PFSK-1 (cell line): ENCODE measurements around the gene RIN3.

Source experiments
- FOXP2 ChIP-seq: optimal IDR thresholded peaks from 2 replicates; pipeline ENCODE3; 2011; ENCODE audit warnings: borderline replicate concordance, control low read depth, inconsistent platforms; ENCODE audit not compliant: insufficient read depth; ENCODE audit errors: extremely low read length, extremely low read depth
- POLR2AphosphoS5 ChIP-seq: IDR thresholded peaks from 2 replicates; pipeline ENCODE4 v1.6.1; 2012; ENCODE audit warnings: low read depth, mild to moderate bottlenecking, control low read depth, low read length, moderate library complexity
- SIN3A ChIP-seq: IDR thresholded peaks from 2 replicates; pipeline ENCODE4 v1.6.1; 2012; ENCODE audit warnings: mild to moderate bottlenecking, low read length, moderate library complexity, borderline replicate concordance; ENCODE audit not compliant: insufficient read depth
- TAF1 ChIP-seq: IDR thresholded peaks from 2 replicates; pipeline ENCODE4 v1.6.1; 2012; ENCODE audit warnings: low read length, control low read depth, borderline replicate concordance; ENCODE audit not compliant: insufficient read depth
- TF ChIP-seq, protein P1 (sequence below), 2 experiments: IDR thresholded peaks; 2 replicates each; pipeline versions ENCODE4 v1.6.1 to v1.8.0; 2011 to 2012; ENCODE audit warnings: low read depth in 2 of 2, low read length in 2 of 2, control low read depth in 1 of 2, inconsistent platforms in 1 of 2, mild to moderate bottlenecking in 1 of 2, moderate library complexity in 1 of 2; ENCODE audit not compliant: insufficient read depth in 1 of 2

DNA sequence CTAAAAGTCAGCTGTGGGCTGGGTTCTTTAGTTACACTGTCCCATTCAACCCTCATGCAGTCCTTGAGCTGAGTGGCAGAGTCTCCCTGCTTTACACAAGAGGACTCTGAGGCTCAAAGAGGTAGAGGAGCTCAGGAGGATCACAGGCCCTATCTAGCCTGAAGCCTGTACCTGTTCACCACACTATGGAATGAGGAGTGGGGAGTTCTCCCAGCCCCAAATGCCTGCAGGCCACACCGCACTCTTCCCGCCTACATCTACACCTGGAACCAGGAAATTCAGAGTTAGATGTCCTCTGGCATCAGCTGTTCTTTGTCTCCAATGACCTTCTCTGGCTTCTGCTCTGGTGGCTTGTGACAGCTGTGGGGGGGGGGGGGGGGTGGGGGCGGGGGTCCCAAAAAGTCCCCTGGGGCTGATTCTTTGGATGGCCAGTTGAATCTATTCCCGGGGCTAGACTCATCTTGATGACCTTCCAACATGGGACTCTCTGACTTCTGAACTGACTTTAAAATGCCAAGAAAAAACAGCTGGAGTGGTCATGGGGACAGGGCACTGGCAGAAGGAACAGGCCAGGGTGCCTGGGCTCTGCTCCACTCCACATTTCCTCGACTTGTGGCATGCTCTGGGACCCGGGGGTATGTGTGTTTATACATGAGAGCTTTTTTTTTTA is 30.6 kb downstream of the RIN3 start:
- no peak for TF ChIP-seq POLR2AphosphoS5
- TF ChIP-seq, protein P1, sequence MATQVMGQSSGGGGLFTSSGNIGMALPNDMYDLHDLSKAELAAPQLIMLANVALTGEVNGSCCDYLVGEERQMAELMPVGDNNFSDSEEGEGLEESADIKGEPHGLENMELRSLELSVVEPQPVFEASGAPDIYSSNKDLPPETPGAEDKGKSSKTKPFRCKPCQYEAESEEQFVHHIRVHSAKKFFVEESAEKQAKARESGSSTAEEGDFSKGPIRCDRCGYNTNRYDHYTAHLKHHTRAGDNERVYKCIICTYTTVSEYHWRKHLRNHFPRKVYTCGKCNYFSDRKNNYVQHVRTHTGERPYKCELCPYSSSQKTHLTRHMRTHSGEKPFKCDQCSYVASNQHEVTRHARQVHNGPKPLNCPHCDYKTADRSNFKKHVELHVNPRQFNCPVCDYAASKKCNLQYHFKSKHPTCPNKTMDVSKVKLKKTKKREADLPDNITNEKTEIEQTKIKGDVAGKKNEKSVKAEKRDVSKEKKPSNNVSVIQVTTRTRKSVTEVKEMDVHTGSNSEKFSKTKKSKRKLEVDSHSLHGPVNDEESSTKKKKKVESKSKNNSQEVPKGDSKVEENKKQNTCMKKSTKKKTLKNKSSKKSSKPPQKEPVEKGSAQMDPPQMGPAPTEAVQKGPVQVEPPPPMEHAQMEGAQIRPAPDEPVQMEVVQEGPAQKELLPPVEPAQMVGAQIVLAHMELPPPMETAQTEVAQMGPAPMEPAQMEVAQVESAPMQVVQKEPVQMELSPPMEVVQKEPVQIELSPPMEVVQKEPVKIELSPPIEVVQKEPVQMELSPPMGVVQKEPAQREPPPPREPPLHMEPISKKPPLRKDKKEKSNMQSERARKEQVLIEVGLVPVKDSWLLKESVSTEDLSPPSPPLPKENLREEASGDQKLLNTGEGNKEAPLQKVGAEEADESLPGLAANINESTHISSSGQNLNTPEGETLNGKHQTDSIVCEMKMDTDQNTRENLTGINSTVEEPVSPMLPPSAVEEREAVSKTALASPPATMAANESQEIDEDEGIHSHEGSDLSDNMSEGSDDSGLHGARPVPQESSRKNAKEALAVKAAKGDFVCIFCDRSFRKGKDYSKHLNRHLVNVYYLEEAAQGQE (IDR thresholded peaks at IDR 0.05; ENCODE audit: insufficient read depth in 1 of 2, low read depth in 2 of 2, low read length in 2 of 2): no peak
- no peak for TF ChIP-seq SIN3A
- no peak for TF ChIP-seq TAF1
- no peak for TF ChIP-seq FOXP2
